ENCODE data around the gene BAZ1B. TPM values are rescaled to one million over a fixed set of nuclear protein-coding genes. Genes with fewer than 3 reads are reported as not detected.

BAZ1B gene
- total and polyA plus RNA-seq, 4 donors: 19.9 to 65.0 (median 32.9) TPM

- Histone ChIP-seq H3K9me3 (ENCODE audit: control insufficient read depth in 4 of 4, insufficient read depth in 3 of 4, low read length in 3 of 4) (no peaks in the 10 kb centered on the region), H3K27me3 (ENCODE audit: control insufficient read depth in 3 of 3, insufficient read depth in 3 of 3, low read length in 2 of 3) (no peaks in the 10 kb centered on the region), H3K36me3 (ENCODE audit: control insufficient read depth in 4 of 4, insufficient read depth in 4 of 4, low read length in 4 of 4) (no peaks in the 10 kb centered on the region), H3K27ac (ENCODE audit: low read depth in 1 of 2, low read length in 1 of 2) (no peak overlapping the region), H3K4me1 (ENCODE audit: control insufficient read depth in 5 of 5, insufficient read depth in 5 of 5, low read length in 5 of 5) (no peaks in the 10 kb centered on the region), H3K4me3 (no peak overlapping the region), H3K9ac (ENCODE audit: insufficient read depth in 1 of 2, low read length in 2 of 2) (no peak overlapping the region)
- 25 to 51% methylated on average over 12 to 14 of the region's 14 CpGs for WGBS, 2 donors
- ATAC-seq (ENCODE audit: insufficient read depth, low FRiP score) (no peak), DNase-seq (peak; percentile 31 to 76 (median 71))
- TF ChIP-seq CTCF (IDR thresholded peaks at IDR 0.05; ENCODE audit: control extremely low read depth, extremely low read depth): no peak
Observed at GRCh38 chr7:73397521-73398281, 124.4 kb downstream of the BAZ1B start.

DNA sequence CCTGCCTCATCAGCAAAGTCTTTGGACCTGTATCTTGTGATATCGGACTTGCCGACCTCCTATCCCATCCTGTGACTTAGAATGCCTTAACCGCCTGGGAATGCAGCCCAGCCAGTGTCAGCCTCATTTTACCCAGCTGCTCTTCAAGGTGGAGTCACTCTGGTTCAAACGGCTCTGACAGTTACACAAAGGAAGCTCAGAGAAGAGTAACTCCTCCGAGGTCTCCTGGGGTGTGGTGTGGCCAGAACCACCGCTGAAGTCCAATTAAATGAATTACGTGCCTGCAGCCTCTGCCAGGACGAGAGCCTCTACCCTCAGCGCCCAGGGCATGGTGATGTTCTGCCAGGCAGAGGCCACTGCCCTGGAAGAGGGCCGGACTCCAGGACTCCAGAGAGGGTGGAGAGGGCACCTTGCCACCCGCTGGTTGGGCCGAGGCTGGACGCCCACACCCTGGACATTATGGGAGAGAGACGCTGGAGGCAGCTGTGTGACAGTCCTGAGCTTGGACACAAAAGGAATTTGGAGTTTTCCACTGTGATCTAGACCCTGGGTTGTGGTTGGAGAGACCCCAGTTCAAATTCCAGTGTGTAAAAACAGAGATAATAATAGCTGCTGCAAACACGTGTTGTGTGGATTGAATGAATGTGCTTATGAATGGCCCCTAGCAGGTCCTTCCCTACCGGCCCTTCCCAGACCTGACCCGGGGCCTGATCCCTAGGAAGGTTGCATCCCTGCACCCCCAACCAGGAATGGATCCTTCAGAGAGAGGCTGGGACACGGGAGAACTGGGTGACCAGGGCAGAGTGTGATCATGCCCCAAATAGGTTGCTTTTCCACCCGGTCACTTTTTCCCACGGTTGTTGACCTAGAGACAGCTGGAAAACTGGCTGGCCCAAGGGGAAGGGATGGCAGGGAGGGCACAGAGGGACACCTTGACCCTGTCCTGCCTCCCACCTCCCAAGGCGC is 126.3 kb downstream of the BAZ1B start:
- no peak for TF ChIP-seq CTCF (IDR thresholded peaks at IDR 0.05; ENCODE audit: control extremely low read depth, extremely low read depth)
- no peak overlapping the region for H3K9ac ChIP-seq (ENCODE audit: insufficient read depth in 1 of 2, low read length in 2 of 2)
- peaks cover 0 to 3% (median 0%) of the 10 kb centered on the region in 4 donors for H3K9me3 ChIP-seq (ENCODE audit: control insufficient read depth in 4 of 4, insufficient read depth in 3 of 4, low read length in 3 of 4)
- ATAC-seq (ENCODE audit: insufficient read depth, low FRiP score): no peak
- H3K27me3 ChIP-seq (ENCODE audit: control insufficient read depth in 3 of 3, insufficient read depth in 3 of 3, low read length in 2 of 3): no peaks in the 10 kb centered on the region
- no peak overlapping the region for H3K4me3 ChIP-seq
- DNase-seq: no peak
- 77 to 87% methylated on average over 21 of the region's 21 CpGs for WGBS, 2 donors
- H3K27ac ChIP-seq (ENCODE audit: low read depth in 1 of 2, low read length in 1 of 2): no peak overlapping the region
- H3K4me1 ChIP-seq (ENCODE audit: control insufficient read depth in 5 of 5, insufficient read depth in 5 of 5, low read length in 5 of 5): no peaks in the 10 kb centered on the region
- H3K36me3 ChIP-seq (ENCODE audit: control insufficient read depth in 4 of 4, insufficient read depth in 4 of 4, low read length in 4 of 4): no peaks in the 10 kb centered on the region

- H3K27ac ChIP-seq (ENCODE audit: low read depth in 1 of 2, low read length in 1 of 2): no peak overlapping the region
- no peaks in the 10 kb centered on the region for H3K27me3 ChIP-seq (ENCODE audit: control insufficient read depth in 3 of 3, insufficient read depth in 3 of 3, low read length in 2 of 3)
- DNase-seq (no peak), ATAC-seq (ENCODE audit: insufficient read depth, low FRiP score) (no peak)
- no peak for TF ChIP-seq CTCF (IDR thresholded peaks at IDR 0.05; ENCODE audit: control extremely low read depth, extremely low read depth)
- no peak overlapping the region for H3K4me3 ChIP-seq
- H3K36me3 ChIP-seq (ENCODE audit: control insufficient read depth in 4 of 4, insufficient read depth in 4 of 4, low read length in 4 of 4): no peaks in the 10 kb centered on the region
- no peak overlapping the region for H3K9ac ChIP-seq (ENCODE audit: insufficient read depth in 1 of 2, low read length in 2 of 2)
- H3K4me1 ChIP-seq (ENCODE audit: control insufficient read depth in 5 of 5, insufficient read depth in 5 of 5, low read length in 5 of 5): no peaks in the 10 kb centered on the region
- H3K9me3 ChIP-seq (ENCODE audit: control insufficient read depth in 4 of 4, insufficient read depth in 3 of 4, low read length in 3 of 4): peaks cover 0 to 3% (median 1%) of the 10 kb centered on the region in 4 donors
- WGBS, 2 donors: 59 to 78% methylated on average over 3 of the region's 3 CpGs
Observed at GRCh38 chr7:73394422-73394821, 127.7 kb downstream of the BAZ1B start.
